VCaP (cell line): ENCODE measurements around the gene SCYL1.
"Not testable (repeated sequence)": the region's sequence is repeated elsewhere in the genome, so short reads cannot be mapped to it uniquely, and the experiment has no call there.

Experiments
- H3K27ac ChIP-seq: fragments of 450-650 bp; 2 replicates; pipeline ENCODE4 v1.5.1; 2017
- CTCF ChIP-seq: fragments of 450-650 bp; conservative IDR thresholded peaks from 2 replicates; pipeline ENCODE4 v1.5.1; 2017; ENCODE audit warnings: mild to moderate bottlenecking, moderate library complexity

The SCYL1 gene

GRCh38 chr11:65562788-65563187, 37.9 kb downstream of the SCYL1 start:
- H3K27ac ChIP-seq: no peak overlapping the region
- TF ChIP-seq CTCF: no peak; the same call in 1 of the 2 replicates

- H3K27ac ChIP-seq: no peak overlapping the region
- TF ChIP-seq CTCF: no peak
Observed at GRCh38 chr11:65563601-65564000, 38.7 kb downstream of the SCYL1 start.

GRCh38 chr11:65564879-65565559, 40.1 kb downstream of the SCYL1 start:
- H3K27ac ChIP-seq: not testable (repeated sequence)

- no peak for TF ChIP-seq CTCF
- H3K27ac ChIP-seq: peak overlapping the region; percentile 98; the same call in 1 of the 2 replicates
Observed at GRCh38 chr11:65565624-65566453, 41.0 kb downstream of the SCYL1 start.

GRCh38 chr11:65569164-65569972, 44.5 kb downstream of the SCYL1 start:
- H3K27ac ChIP-seq: peak overlapping the region; percentile 98

GRCh38 chr11:65569973-65570918, 45.4 kb downstream of the SCYL1 start, which contains the start of gene ZNRD2:
ZNRD2 (plus strand) TSS chr11:65570477; CDS start chr11:65570492, 15 bp downstream.
- H3K27ac ChIP-seq: peak within 1 kb of the TSS; percentile 98
- TF ChIP-seq CTCF: peak; percentile 94

More at GRCh38 chr11:65569164-65569972, 44.5 kb downstream of the SCYL1 start:
- no peak for TF ChIP-seq CTCF

- TF ChIP-seq CTCF: no peak
- peak overlapping the region; percentile 98 for H3K27ac ChIP-seq
Observed at GRCh38 chr11:65571420-65571819, 46.5 kb downstream of the SCYL1 start.
